Measurements from ENCODE around the gene SPAG9.
A peak's percentile ranks its signal among the peaks of the same experiment; 100 is the strongest.
"Not testable (repeated sequence)": the region's sequence is repeated elsewhere in the genome, so short reads cannot be mapped to it uniquely, and the experiment has no call there.

SPAG9 gene

DNA sequence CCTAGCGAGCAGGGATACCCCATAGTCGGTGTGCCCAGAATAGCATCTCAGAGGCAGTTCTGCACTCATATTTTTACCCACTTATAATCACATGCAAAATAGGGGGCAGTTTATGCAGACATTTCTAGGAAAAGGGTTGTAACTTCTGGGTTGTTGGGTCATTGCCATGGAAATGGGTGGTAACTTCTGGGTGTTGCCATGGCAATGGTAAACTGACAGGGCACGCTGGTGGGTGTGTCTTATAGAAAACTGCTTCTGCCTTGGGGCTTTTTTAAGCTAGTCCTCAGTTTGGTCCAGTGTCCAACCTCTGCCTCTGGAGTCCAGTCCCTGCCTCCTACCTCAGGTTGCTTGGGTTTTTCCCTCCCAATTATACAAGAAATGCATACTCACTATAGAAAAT, 7.4 kb upstream of the SPAG9 start:
- no peak for DNase-seq

DNA sequence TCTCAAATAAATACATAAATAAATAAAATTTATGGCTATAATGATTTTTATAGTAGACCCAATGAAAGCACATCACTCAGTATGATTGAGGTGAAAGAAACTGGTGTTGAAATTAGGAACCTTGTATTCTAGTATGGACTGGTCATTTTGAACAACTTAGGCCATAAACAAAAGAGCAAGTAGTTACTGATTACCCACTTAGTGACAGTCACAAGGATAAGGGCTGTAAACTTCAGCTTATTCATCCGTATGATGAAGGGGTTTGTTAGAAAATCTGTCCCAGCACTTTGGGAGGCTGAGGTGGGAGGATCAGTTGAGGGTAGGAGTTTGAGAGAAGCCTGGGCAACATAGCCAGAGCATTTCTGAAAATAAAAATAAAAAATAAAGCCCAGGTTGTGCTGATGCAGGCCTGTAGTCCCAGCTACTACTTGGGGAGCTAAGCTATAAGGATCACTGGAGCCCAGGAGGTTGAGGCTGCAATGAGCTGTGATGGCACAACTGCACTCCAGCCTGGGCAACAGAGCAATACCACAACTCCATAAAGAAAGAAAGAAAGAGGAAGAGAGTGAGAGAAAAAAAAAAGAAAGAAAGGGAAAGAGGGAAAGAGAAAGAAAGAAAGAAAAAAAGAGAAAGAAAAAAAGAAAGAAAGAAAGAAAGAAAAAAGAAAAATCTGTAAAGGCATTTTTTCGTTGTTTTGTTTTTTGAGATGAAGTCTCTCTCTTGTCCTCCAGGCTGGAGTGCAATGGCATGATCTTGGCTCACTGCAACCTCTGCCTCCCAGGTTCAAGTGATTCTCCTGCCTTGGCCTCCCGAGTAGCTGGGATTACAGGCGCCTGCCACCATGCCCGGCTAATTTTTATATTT, 4.2 kb upstream of the SPAG9 start:
- no peak for DNase-seq

DNA sequence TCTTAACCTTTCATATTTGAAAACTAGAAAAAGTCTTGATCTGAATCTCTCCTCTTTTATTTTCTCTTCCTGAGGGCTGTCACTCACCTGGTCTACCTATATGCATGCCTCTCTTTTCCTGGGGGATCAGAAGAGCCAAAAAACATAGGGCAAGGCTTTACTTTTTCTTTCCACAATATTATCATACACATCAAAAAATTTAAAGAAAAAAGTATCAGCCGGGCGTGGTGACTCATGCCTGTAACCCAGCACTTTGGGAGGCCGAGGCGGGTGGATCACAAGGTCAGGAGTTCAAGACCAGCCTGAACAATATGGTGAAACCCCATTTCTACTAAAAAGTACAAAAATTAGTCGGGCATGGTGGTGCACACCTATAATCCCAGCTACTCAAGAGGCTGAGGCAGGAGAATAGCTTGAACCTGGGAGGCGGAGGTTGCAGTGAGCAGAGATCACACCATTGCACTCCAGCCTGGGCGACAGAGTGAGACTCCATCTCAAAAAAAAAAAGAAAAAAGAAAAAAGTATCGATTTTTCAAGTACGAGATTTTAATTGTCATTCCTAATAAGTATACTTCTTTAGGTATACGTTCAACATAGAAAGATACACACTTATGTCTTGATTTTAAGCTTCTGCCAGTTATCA, 1.9 kb upstream of the SPAG9 start:
- not testable (repeated sequence) for DNase-seq

DNA sequence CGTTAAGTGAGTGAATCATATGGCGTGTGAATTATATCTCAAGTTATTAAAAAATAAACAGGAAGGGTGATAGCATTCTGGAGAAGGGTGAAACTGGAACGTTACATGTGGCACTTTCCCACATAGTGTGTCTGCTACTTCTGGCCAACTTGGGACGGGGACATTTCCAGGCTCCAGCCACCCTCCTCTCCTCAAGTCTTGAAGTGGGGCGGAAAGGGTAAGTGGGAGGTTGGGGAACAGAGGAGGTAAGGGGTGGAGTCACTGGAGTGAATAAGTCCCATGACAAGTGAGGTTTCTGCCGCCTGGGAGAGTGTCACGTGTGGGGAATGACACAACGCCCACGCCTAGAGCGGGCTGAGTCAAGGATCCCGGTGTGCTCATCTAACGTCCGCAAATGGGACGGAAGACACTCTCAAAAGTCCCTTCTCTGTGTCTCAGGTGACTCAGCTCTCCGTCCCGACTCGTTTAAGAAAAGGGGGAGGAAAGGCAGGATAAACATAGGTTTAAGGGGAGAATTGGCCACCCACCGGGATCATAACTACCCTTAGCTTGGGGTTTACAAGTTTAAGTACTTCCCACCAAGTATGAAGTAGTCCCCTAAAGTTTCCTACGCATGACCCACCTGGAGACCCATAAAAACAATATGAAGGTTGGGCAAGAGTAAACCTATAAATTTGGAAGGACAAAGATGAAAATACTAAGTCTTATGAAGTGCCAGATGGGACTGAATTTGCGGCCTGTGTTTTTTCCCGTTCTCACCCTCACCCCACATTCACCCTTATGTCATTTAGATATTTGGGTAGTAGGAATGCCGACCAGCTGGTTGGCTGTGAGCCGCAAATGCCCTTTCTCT, 1.2 kb upstream of the SPAG9 start:
- DNase-seq = peak; percentile 91

DNA sequence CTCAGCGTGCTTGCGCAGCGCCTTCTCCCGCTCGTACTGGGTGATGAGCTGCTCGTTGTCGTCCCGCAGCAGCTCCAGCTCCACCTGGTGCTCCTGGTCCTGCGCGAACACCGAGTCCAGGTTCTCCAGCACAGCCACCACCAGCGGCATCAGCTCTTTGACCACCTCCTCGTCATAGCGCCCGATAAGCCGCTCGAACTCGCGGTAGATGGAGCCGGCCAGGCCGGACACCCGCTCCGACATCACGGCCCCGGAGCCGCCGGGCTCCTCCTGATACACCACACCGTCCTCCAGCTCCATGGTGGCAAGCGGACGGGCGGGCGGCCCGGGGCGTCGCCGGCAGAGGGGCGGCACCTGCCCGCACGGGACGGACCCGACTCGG, 320 bp downstream of the SPAG9 start:
- DNase-seq = no peak

DNA sequence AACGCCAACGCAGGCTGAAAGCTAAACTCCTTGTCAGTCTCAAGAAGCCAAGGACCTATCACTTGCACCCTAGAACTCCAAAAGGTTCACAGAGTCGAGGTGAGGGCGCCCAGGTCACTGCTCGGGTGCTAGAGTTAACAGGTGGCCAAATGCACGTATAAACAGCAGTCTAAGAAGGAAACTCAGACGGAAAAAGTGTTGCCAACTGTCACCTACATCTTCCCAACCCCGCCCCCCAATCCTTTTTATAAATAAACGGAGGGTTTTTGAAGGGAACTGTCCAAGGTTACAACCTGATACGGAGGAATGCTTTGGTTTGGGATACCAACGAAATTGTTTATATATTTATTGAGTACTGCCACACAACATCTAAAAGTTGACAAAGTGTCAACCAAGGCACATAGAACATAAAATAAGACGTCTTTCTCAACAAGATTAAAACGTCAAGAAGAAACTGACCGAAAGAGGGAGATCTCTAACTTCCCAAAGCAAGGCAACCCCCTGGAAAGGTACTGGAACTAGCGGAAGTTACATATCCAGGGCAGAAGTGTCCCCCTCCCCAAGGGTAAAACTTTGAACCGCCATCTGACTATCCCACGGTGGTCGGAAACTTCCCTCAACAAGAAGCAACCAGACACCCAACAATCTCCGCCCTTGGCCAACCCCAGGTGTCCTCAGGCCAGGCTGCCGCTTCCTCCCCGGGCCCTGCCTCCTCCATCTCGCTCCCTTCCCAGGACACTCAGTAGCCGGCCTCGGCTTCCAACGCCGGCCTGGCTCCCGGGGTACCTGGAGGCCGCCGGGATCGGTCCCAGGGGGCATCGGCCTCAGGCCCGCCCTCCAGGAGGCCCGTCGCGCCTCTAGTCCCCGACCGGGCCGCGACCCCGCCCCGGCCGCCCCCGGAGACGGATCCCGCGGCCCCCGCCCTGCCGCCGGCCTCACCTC, 982 bp downstream of the SPAG9 start:
- no peak for DNase-seq

DNA sequence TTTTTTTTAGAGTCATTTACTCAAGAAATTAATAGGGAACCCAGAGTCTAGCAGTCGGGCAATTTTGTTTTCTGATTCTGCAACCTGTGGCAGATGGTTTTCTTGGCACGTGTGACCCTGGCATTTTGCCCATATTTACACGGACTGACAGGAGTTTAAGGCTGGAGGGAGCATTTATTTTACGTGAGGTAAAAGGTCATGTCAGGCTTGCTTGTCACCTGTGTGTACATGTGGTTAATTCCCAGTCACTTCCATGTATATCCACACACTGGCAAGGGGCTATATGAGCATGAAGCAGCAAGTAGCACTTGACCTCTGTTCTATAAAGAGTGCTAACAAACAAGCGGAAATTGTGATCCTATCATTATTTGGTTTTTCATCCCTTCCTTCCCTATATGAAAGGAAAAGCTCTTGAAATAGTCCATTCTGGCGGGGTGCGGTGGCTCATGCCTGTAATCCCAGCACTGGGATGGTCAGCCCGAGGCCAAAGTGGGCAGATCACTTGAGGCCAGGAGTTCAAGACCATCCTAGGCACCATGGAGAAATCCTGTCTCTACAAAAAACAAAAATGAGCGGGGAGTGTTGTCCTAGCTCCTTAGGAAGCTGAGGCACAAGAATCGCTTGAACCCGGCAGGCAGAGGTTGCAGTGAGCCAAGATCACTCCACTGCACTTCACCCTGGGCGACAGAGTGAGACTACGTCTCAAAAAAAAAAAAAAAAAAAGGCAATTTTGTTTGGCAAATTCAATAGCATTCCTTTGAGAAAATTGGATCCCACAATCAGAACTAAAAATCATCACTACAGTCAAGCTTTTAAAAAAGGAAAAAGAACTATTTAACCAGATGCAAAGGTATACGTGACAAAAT, 2.1 kb downstream of the SPAG9 start:
- DNase-seq = no peak

DNA sequence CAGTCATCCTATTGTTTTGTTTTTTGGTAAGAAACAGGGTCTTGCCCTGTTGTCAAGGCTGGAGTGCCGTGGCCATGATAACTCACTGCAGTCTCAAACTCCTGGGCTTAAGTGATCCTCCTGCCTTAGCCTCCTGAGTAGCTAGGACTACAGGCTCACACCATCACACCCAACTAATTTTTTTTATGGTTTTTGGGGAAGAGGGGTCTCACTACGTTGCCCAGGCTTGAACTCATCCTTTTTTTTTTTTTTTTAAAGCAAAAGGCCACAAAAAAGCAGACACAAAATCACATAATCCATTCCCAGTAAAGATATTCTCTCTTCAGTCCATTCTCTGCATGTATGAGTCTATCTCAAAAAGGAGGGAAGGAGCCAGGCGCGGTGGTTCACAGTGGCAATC, 5.5 kb downstream of the SPAG9 start:
- DNase-seq = no peak

DNA sequence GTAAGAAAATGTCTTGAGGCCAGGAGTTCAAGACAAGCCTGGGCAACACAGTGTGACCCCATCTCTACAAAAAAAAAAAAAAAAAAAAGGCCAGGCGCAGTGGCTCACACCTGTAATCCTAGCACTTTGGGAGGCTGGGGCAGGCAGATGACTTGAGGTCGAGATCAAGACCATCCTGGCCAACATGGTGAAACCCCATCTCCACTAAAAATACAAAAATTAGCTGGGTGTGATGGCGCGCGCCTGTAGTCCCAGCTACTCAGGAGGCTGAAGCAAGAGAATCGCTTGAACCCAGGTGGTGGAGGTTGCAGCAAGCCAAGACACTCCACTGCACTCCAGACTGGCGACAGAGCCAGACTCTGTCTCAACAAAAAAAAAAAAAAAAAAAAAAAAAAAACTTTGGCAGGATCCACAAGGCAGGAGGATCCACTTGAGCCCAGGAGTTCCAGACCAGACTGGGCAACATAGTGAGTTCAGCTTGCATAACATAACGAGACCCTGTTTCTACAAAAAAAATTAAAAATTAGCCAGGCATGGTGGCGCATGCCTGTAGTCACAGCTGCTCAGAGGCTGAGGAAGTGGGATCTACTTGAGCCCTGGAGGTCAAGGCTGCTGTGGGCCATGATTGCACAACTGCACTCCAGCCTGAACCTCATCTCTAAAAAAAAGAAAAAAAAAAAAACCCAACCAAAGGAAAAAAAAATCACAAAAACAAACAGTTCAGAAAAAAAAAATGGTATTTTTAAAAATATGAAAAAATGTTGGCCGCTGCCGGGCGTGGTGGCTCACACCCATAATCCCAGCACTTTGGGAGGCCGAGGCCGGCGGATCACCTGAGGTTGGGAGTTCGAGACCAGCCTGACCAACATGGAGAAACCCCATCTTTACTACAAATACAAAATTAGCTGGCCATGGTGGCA, 8.1 kb downstream of the SPAG9 start:
- peak; percentile 39 for DNase-seq

DNA sequence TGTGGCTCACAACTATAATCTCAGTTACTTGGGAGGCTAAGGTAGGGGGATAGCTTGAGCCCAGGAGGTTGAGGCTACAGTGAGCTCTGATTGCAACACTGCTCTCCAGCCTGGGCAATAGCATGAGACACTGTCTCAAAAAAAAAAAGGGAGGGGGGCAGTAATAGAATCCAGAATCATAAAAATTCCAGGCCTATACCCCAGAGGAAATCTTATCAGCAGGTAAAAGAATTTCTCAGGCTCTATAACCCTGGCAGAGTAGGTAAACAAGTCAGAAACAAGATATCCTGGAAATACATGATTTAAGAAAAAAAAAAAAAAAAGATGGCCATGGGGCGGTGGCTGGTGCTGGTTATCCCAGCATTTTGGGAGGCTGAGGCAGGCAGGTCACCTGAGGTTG, 12.9 kb downstream of the SPAG9 start:
- no peak for DNase-seq

DNA sequence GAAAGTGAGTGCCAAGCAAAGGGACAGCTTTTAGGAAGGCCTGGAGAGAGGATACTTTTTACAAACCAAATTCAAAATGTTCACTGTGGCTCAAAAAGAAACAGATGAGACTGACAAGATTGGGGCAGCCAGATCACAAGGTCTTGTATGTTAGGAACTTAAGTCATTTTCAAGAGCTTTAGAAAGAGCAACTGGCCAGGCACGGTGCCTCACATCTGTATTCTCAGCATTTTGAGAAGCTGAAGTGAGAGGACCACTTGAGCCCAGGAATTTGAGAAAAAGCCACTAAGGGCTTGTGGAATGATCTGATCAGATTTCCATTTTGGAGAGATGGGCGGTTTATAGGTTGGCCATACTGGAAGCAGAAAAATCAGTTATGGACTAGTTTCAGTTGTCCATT, 17.2 kb downstream of the SPAG9 start:
- DNase-seq = no peak

DNA sequence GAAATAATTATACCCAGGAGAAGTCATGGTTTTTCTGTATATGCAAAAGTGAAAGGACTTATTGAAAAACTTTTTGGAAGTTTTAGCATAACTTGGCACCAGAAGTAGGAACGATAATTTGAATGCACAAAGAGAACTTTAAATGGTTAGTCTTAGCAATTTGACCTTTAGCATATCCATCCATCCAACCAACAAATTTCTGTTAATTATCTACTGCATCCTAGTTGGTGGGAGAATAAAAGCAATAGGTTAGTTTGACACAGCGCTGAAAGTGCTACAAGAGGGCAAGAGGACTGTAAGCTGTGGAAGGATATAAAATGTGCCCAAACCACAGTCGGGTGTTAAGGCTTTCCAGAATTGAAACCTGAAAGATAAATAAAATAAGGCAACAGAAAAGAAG, 17.6 kb downstream of the SPAG9 start:
- no peak for DNase-seq

DNA sequence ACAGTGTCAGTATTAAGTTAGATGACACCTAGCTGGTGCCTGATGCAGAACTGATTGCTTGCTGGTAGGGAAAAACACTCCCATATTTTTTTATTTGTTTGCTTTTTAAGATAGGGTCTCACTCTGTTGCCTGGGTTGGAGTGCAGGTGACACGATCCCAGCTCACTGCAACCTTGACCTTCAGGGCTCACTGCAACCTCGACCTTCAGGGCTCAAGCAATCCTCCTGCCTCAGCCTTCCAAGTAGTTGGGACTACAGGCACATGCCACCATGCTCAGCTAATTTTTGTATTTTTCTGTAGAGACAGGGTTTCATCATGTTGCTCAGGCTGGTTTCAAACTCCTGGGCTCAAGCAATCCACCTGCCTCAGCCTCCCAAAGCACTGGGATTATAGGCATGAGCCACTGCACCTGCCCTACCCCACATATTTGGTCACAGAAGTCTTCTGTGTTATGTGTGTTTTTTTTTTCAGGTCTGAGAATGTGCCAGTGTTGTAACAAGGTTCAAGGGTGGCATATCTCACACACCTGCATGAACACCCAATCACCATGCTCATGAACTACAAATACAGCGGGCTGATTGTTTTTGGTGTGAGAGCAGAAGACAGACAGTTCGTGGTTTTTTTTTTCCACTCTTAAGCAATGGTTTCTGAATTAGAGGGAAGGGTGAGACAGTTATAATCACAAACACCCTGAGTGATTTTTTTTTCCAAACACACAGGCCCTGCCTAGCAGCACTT, 22.8 kb downstream of the SPAG9 start:
- DNase-seq = no peak

DNA sequence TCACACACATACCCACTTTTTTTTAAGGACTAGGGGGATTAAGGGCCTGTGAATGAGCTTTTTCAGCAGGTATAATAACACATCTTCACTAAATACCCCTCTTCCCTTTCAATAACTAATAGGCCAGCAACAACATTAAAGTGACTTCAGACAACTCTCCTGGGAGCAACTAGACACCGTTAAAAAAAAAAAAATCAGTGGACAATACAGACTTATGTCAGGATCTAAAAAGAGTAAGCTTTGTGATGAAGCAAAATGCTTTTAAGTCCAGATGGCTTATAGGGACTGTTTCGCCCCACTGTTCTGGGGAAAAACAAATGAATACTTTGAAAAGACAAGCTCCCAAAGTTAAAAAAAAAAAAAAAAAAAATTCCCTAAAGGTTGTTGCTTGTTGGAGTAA, 29.0 kb downstream of the SPAG9 start:
- no peak for DNase-seq

DNA sequence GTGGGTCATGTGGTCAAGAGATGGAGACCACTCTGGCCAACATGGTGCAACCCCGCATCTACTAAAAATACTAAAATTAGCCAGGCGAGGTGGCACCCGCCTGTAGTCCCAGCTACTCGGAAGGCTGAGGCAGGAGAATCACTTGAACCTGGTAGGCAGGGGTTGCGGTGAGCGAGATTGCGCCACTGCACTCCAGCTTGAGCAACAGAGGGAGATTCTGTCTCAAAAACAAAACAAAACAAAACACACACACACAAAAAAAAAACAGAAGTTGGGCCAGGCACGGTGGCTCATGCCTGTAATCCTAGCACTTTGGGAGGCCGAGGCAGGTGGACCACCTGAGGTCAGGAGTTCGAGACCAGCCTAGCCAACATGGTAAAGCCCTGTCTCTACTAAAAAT, 31.8 kb downstream of the SPAG9 start:
- not testable (repeated sequence) for DNase-seq

DNA sequence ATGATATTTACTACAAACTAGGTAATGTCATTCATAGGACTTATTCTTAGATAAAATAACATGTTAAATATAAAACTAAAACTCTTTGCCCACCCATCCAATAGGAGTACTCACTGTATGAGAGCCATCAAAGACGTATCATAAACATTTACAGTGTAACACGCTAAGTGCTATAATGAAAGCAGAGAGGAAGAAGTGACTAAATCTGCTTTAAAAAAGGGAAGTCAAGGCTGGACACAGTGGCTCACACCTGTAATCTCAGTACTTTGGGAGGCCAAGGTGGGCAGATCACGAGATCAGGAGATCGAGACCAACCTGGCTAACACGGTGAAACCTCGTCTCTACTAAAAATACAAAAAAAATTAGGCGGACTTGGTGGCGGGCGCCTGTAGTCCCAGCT, 32.4 kb downstream of the SPAG9 start:
- DNase-seq = no peak

DNA sequence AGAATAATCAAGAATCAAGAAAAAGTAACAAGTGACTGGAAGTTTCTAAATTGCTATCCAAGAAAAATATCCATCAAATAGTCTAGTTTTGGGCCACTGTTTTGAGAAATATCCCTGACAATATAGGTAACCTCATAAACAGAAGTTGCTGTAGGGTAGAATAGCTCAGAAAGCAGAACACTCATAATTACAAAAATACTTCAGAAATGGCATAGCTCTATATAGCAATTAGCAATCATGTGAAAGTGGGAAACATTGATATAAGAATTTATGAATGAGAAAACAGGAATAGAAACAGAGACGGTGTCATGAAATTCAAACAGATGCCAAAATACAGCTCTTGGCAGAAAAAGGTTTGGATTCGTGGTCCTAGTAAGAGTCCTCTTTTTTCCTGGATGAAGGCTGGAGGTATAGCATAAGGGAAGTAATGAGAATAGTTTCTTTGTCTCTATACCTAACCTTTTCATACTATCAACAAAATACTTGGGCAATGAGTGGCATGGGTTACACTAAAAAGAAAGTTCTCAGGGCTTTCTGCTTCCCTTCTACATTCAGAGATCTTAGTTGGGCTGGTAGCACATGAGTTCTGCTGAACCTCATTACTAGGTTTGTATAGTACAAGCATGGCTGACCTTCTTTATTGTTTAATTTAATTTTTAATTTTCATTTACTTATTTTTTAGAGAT, 33.5 kb downstream of the SPAG9 start:
- DNase-seq = no peak

DNA sequence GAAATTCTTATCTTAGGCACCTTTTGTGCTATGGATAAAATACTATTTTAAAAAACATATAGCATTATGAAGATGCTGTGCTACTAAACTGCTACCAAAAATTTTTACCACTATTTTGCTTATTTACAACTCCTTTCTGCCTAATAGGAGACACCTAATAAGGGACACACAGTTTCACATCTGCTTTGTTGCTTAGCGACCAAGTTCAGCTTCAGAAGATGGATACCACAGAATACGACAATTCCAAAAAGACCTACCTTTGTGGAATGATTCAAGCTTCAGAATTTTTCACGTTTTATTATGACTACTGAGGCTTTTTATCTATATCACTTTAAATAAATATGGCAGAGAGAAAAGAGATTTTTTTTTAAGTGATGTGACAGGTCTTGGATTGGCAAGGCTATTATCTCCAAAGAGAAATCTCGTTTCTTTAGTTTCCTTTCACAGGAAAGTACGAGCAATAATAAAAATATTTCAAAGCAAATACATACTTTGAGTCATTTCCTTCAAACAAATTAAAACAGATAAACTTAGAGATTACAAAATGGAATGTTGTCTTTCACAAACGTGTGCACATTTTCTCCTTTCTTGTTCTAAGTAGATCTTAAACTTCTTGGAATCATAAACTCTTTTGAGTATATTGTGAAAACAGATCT, 35.4 kb downstream of the SPAG9 start:
- DNase-seq = no peak

DNA sequence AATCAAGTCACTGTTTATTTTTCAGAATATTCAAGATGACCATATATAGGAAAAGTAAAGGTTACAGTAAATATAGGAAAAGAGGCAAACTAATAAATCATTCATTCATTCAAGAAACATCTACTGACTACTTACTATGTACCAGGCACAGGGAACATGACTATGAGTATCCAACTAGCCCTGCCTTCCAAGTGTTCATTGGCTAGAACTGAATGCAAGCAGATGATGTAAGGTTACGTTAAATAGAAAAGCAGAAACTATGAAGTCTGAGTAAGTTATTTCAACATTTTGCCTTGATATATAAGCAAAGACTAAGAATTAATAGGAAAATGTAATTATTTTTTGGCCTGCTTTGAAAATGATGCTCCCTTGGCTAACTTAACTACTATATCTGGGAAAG, 36.7 kb downstream of the SPAG9 start:
- no peak for DNase-seq

Measured in SIG-M5 (cell line).